ENCODE measurements around the gene ERV3-1.
"Not testable (repeated sequence)": the region's sequence is repeated elsewhere in the genome, so short reads cannot be mapped to it uniquely, and the experiment has no call there.

GRCh38 chr7:65009394-65009793 lies 2.9 kb upstream of the ERV3-1 start:
- TF ChIP-seq, protein P1, sequence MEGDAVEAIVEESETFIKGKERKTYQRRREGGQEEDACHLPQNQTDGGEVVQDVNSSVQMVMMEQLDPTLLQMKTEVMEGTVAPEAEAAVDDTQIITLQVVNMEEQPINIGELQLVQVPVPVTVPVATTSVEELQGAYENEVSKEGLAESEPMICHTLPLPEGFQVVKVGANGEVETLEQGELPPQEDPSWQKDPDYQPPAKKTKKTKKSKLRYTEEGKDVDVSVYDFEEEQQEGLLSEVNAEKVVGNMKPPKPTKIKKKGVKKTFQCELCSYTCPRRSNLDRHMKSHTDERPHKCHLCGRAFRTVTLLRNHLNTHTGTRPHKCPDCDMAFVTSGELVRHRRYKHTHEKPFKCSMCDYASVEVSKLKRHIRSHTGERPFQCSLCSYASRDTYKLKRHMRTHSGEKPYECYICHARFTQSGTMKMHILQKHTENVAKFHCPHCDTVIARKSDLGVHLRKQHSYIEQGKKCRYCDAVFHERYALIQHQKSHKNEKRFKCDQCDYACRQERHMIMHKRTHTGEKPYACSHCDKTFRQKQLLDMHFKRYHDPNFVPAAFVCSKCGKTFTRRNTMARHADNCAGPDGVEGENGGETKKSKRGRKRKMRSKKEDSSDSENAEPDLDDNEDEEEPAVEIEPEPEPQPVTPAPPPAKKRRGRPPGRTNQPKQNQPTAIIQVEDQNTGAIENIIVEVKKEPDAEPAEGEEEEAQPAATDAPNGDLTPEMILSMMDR (conservative IDR thresholded peaks at IDR 0.05), result not testable (repeated sequence)
- TF ChIP-seq EZH2 (IDR thresholded peaks at IDR 0.05; ENCODE audit: low read depth), result not testable (repeated sequence)

All from PC-9 (cell line).